ENCODE data around the gene SIN3A. TPM values are rescaled to one million over a fixed set of nuclear protein-coding genes. Genes with fewer than 3 reads are reported as not detected.
A peak's percentile ranks its signal among the peaks of the same experiment; 100 is the strongest.

SIN3A gene
- total RNA-seq, 4 donors from 2014 or later: 51.4 to 146 (median 84.2) TPM

DNA sequence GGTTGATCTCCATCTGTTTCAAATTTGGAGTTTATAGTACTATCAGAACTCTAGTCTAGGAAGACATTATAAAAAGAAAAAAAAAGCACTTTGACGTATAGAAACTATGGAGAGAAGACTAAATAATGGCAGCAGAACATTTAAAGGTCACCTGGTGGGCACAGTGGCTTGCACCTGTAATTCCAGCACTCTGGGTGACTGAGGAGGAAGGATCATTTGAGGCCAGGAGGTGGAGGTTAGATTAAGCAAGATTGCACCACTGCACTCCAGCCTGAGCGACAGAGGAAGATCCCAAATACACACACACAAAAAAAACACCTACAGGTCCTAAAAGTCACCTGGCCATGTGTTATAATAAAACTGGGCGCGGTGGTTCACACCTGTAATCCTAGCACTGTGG lies 13.8 kb downstream of the SIN3A start:
- Histone ChIP-seq H3K36me3 (peaks cover 0 to 3% of the 10 kb centered on the region in 2 donors), H3K4me1 (peaks cover 4 to 6% of the 10 kb centered on the region in 2 donors), H3K4me3 (replicated peaks in 1 of 3) (no peak overlapping the region), H3K27ac (no peak overlapping the region), H3K9me3 (no peaks in the 10 kb centered on the region), H3K27me3 (no peaks in the 10 kb centered on the region)
- TF ChIP-seq, protein P1, sequence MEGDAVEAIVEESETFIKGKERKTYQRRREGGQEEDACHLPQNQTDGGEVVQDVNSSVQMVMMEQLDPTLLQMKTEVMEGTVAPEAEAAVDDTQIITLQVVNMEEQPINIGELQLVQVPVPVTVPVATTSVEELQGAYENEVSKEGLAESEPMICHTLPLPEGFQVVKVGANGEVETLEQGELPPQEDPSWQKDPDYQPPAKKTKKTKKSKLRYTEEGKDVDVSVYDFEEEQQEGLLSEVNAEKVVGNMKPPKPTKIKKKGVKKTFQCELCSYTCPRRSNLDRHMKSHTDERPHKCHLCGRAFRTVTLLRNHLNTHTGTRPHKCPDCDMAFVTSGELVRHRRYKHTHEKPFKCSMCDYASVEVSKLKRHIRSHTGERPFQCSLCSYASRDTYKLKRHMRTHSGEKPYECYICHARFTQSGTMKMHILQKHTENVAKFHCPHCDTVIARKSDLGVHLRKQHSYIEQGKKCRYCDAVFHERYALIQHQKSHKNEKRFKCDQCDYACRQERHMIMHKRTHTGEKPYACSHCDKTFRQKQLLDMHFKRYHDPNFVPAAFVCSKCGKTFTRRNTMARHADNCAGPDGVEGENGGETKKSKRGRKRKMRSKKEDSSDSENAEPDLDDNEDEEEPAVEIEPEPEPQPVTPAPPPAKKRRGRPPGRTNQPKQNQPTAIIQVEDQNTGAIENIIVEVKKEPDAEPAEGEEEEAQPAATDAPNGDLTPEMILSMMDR (IDR thresholded peaks at IDR 0.05): no peak
- no peak for TF ChIP-seq POLR2A (IDR thresholded peaks at IDR 0.05)
- DNase-seq: no peak
- intact Hi-C loops (cut with DNase I): no loop called here
- WGBS, 2 donors: 95 to 99% methylated on average over 4 of the region's 4 CpGs

GRCh38 chr15:75436881-75437280 lies 14.6 kb downstream of the SIN3A start:
- intact Hi-C loops (cut with DNase I): no loop called here
- Histone ChIP-seq H3K27ac (peak overlapping the region in 1 of 3 donors; percentile 0), H3K4me1 (peaks cover 6% of the 10 kb centered on the region in 2 donors), H3K27me3 (no peaks in the 10 kb centered on the region), H3K9me3 (no peaks in the 10 kb centered on the region), H3K4me3 (replicated peaks in 1 of 3) (no peak overlapping the region), H3K36me3 (peaks cover 0 to 3% of the 10 kb centered on the region in 2 donors)
- TF ChIP-seq, protein P1 (IDR thresholded peaks at IDR 0.05): no peak
- TF ChIP-seq POLR2A (IDR thresholded peaks at IDR 0.05): no peak
- WGBS, 2 donors: 86 to 92% methylated on average over 5 of the region's 5 CpGs
- DNase-seq: no peak

GRCh38 chr15:75431682-75432081 lies 19.8 kb downstream of the SIN3A start:
- Histone ChIP-seq H3K27ac (no peak overlapping the region), H3K4me3 (replicated peaks in 1 of 3) (no peak overlapping the region), H3K36me3 (peaks cover 18% of the 10 kb centered on the region in 2 donors), H3K27me3 (no peaks in the 10 kb centered on the region), H3K9me3 (no peaks in the 10 kb centered on the region), H3K4me1 (peaks cover 6 to 10% of the 10 kb centered on the region in 2 donors)
- TF ChIP-seq, protein P1 (IDR thresholded peaks at IDR 0.05): no peak
- TF ChIP-seq POLR2A (IDR thresholded peaks at IDR 0.05): no peak
- DNase-seq: no peak
- WGBS, 2 donors: 46 to 62% methylated on average over 1 of the region's 1 CpG
- intact Hi-C loops (cut with DNase I): no loop called here

DNA sequence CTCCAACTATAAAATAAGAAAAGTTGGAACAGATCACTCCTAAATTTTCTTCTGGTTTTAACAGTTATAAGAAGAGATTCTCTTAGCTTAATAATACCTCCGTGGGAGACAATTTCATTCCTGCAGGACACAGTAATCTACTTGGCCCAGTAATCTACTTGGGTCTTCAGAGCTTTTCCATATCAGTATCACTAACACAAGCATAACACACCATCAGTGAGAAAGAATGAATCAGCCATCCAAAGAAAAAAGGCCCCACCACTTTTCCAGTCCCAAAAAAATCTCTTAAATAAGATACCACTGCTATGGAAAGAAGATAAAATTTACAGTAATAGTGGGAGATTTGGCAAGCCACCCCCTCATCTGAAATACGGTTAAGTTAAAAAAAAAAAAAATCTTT lies 20.2 kb downstream of the SIN3A start:
- no peak for DNase-seq
- Histone ChIP-seq H3K9me3 (no peaks in the 10 kb centered on the region), H3K4me1 (peaks cover 6 to 10% of the 10 kb centered on the region in 2 donors), H3K36me3 (peaks cover 18% of the 10 kb centered on the region in 2 donors), H3K27me3 (no peaks in the 10 kb centered on the region), H3K27ac (no peak overlapping the region), H3K4me3 (replicated peaks in 1 of 3) (no peak overlapping the region)
- WGBS, 2 donors: 78 to 83% methylated on average over 2 of the region's 2 CpGs
- TF ChIP-seq, protein P1 (IDR thresholded peaks at IDR 0.05): no peak
- TF ChIP-seq POLR2A (IDR thresholded peaks at IDR 0.05): no peak
- intact Hi-C loops (cut with DNase I): no loop called here

- intact Hi-C loops (cut with DNase I): no loop called here
- H3K4me1 ChIP-seq: peaks cover 6 to 10% of the 10 kb centered on the region in 2 donors
- no peak overlapping the region for H3K27ac ChIP-seq
- no peaks in the 10 kb centered on the region for H3K27me3 ChIP-seq
- no peak for DNase-seq
- WGBS, 2 donors: 92 to 94% methylated on average over 7 of the region's 7 CpGs
- peaks cover 15 to 18% of the 10 kb centered on the region in 2 donors for H3K36me3 ChIP-seq
- TF ChIP-seq, protein P1 (IDR thresholded peaks at IDR 0.05): no peak
- TF ChIP-seq POLR2A (IDR thresholded peaks at IDR 0.05): no peak
- H3K9me3 ChIP-seq: no peaks in the 10 kb centered on the region
- no peak overlapping the region for H3K4me3 ChIP-seq (replicated peaks in 1 of 3)
These were observed 21.2 kb downstream of the SIN3A start for GRCh38 chr15:75430259-75430658.
